SW 1271 (cell line): ENCODE measurements around the gene UBE2QL1.
"Not testable (repeated sequence)": the region's sequence is repeated elsewhere in the genome, so short reads cannot be mapped to it uniquely, and the experiment has no call there.

ENCODE experiments used
- DNase-seq, 2 experiments: peaks; one replicate each; lab custom pipeline; 2025; lab: John Stamatoyannopoulos, UW

Gene UBE2QL1

GRCh38 chr5:6498968-6499367 lies 50.3 kb downstream of the UBE2QL1 start:
- DNase-seq = no peak

- DNase-seq = no peak
These were observed 53.0 kb downstream of the UBE2QL1 start for GRCh38 chr5:6501701-6502100.

GRCh38 chr5:6502421-6502820 lies 53.8 kb downstream of the UBE2QL1 start:
- no peak for DNase-seq

GRCh38 chr5:6503342-6503741 lies 54.7 kb downstream of the UBE2QL1 start:
- no peak for DNase-seq

GRCh38 chr5:6504677-6505415 lies 56.2 kb downstream of the UBE2QL1 start:
- DNase-seq = no peak

GRCh38 chr5:6505416-6505755 lies 56.7 kb downstream of the UBE2QL1 start:
- no peak for DNase-seq

- no peak for DNase-seq
These were observed 57.3 kb downstream of the UBE2QL1 start for GRCh38 chr5:6505783-6506557.

GRCh38 chr5:6506611-6507010 lies 58.0 kb downstream of the UBE2QL1 start:
- DNase-seq = no peak

- DNase-seq = no peak
These were observed 60.3 kb downstream of the UBE2QL1 start for GRCh38 chr5:6508931-6509330.

GRCh38 chr5:6510132-6510531 lies 61.5 kb downstream of the UBE2QL1 start:
- DNase-seq = no peak

GRCh38 chr5:6510973-6511372 lies 62.3 kb downstream of the UBE2QL1 start:
- no peak for DNase-seq

- not testable (repeated sequence) for DNase-seq
These were observed 67.2 kb downstream of the UBE2QL1 start for GRCh38 chr5:6515812-6516211.

- DNase-seq = no peak
These were observed 68.2 kb downstream of the UBE2QL1 start for GRCh38 chr5:6516823-6517222.

- no peak for DNase-seq
These were observed 68.9 kb downstream of the UBE2QL1 start for GRCh38 chr5:6517510-6517909.

- no peak for DNase-seq
These were observed 69.8 kb downstream of the UBE2QL1 start for GRCh38 chr5:6518298-6519057.

GRCh38 chr5:6520201-6520600 lies 71.5 kb downstream of the UBE2QL1 start:
- DNase-seq = no peak

- DNase-seq = no peak
These were observed 73.7 kb downstream of the UBE2QL1 start for GRCh38 chr5:6522331-6522730.

GRCh38 chr5:6522923-6523322 lies 74.3 kb downstream of the UBE2QL1 start:
- no peak for DNase-seq

- no peak for DNase-seq
These were observed 76.8 kb downstream of the UBE2QL1 start for GRCh38 chr5:6525422-6525821.

GRCh38 chr5:6525910-6526309 lies 77.3 kb downstream of the UBE2QL1 start:
- DNase-seq = peak in 1 of 2 experiments; percentile 26

GRCh38 chr5:6527749-6528455 lies 79.2 kb downstream of the UBE2QL1 start:
- DNase-seq = no peak

- DNase-seq = no peak
These were observed 86.9 kb downstream of the UBE2QL1 start for GRCh38 chr5:6535594-6535993.
